Heart left ventricle (tissue), 16 donors: ENCODE results near the gene ANKRD40CL. TPM values are rescaled to one million over a fixed set of nuclear protein-coding genes. Genes with fewer than 3 reads are reported as not detected.

ENCODE experiments used
- ATAC-seq, 4 donors: fragments of 200-7000 bp; cut with Tn5 transposase; one replicate each; pipeline ENCODE4 v1.9.1; 2020 to 2022; ENCODE audit warnings: moderate library complexity in 4 of 4, mild to moderate bottlenecking in 3 of 4, moderate number of reproducible peaks in 1 of 4
- DNase-seq, 5 donors: peaks; one replicate each; pipeline ENCODE4 v3.0.0-alpha.2; 2020
- H3K27ac ChIP-seq, 12 donors: fragments of 200-600 bp; sonication (generic) in 4 of 12; one replicate each; pipeline versions ENCODE4 v1.5.0 to v1.8.0; 2016 to 2022; ENCODE audit warnings: mild to moderate bottlenecking in 2 of 12
- H3K27me3 ChIP-seq, 9 donors: fragments of 200-600 bp; sonication (generic) in 2 of 9; one replicate each; pipeline versions ENCODE4 v1.5.1 to v1.8.0; 2016 to 2022; ENCODE audit warnings: mild to moderate bottlenecking in 3 of 9
- H3K36me3 ChIP-seq, 9 donors: fragments of 200-600 bp; sonication (generic) in 2 of 9; one replicate each; pipeline versions ENCODE4 v1.5.0 to v1.8.0; 2018 to 2022; ENCODE audit warnings: mild to moderate bottlenecking in 2 of 9
- H3K4me1 ChIP-seq, 12 donors: fragments of 200-600 bp; sonication (generic) in 4 of 12; one replicate each; pipeline versions ENCODE4 v1.5.0 to v1.8.0; 2016 to 2022; ENCODE audit warnings: mild to moderate bottlenecking in 3 of 12
- H3K4me3 ChIP-seq, 12 donors: fragments of 200-600 bp; sonication (generic) in 4 of 12; one replicate each; pipeline versions ENCODE4 v1.5.0 to v1.8.0; 2017 to 2022; ENCODE audit warnings: mild to moderate bottlenecking in 9 of 12, moderate library complexity in 4 of 12
- H3K9me3 ChIP-seq, 12 donors: fragments of 200-600 bp; sonication (generic) in 4 of 12; one replicate each; pipeline versions ENCODE4 v1.5.0 to v1.8.0; 2016 to 2022; ENCODE audit warnings: mild to moderate bottlenecking in 1 of 12
- POLR2A ChIP-seq, 2 donors: fragments of 450-650 bp; IDR thresholded peaks; one replicate each; pipeline ENCODE4 v1.6.1; 2017; ENCODE audit warnings: antibody characterized with exemption in 2 of 2, mild to moderate bottlenecking in 2 of 2, moderate library complexity in 2 of 2
- WGBS, 4 donors: extraction: QIAGEN DNeasy Blood & Tissue Kit in 2 of 4; methylation state at CpG; one replicate each; pipeline versions ENCODE4 v1.1.5 to v1.1.7; 2013 to 2018; 5-methylcytosine and 5-hydroxymethylcytosine counted together
- intact Hi-C, 10 donors: fragments of 100-400 bp; cut with DNase I; formaldehyde crosslinking; loops; one replicate each; pipeline versions ENCODE4 v1.11.1 to v1.14.2; 2022
- microRNA-seq, 4 donors: library from miRNA; unstranded; fragments of <30 nt; microRNA quantifications; one replicate each; pipeline versions ENCODE4 to v1.2.0, GENCODE V29; 2017 to 2020
- polyA plus RNA-seq, 2 donors: library from polyadenylated mRNA; stranded (reverse); fragments of 200-250 nt; gene quantifications; one replicate each; pipeline ENCODE4 v1.2.3, GENCODE V29; 2013
- total RNA-seq, 9 donors: library from RNA; depleted of rRNA in 2 of 9; stranded (reverse); fragments of >200 nt in 2 of 9; fragmentation: NEBNext Ultra II Directional in 3 of 9; extraction: Animal tissue kit (Norgen Biotek cat#: 25700) in 3 of 9; gene quantifications; one replicate each; pipeline versions ENCODE4 v1.1.0 to v1.2.4, GENCODE V29; 2016 to 2023
- TF ChIP-seq, protein P1 (sequence below), 12 donors: fragments of 200-600 bp; sonication (generic) in 4 of 12; IDR thresholded peaks; one replicate each; pipeline versions ENCODE4 v1.5.0 to v1.8.0; 2018 to 2022; ENCODE audit warnings: antibody characterized with exemption in 12 of 12, mild to moderate bottlenecking in 5 of 12
- donor health status: ischemic (EF 13 %, LVEDD 7.1; RV severe dilation, severe dysfunction).
- donor health status: healthy with polysubstance abuse.
- donor health status: DM: no; HTN: yes; CAD: no.
- donor health status: DM: no; HTN: no; CAD: no.
- donor health status: ischemic (EF 25% LVEDD 6.9; RV normal size, moderate dysfunction).
- donor health status: ischemic (EF 25% LVEDD 5.7; RV mildly dilated, moderate dysfunction).
- donor health status: healthy.
- donor health status: DM: yes; HTN: yes; CAD: no.
- donor health status: ischemic (EF 35%, LVEDD 5.7; RV mildly dilated, moderate dysfunction).
- donor health status: nonischemic (EF 11% LVEDD 7.7; RV severe dilation, severe dysfunction).
- donor health status: DM: yes; HTN: yes; CAD: no.
- donor health status: PGD.
- donor health status: ischemic (EF 29% LVEDD 5.4; RV normal size, mild dysfunction).
- donor health status: nonischemic (EF 23%, LVEDD 6.1; RV moderate dilation, normal function).

Gene ANKRD40CL
- total and polyA plus RNA-seq, 11 donors: not detected

- 84 to 92% (median 86%) methylated on average over 3 of the region's 3 CpGs for WGBS, 4 donors
- Histone ChIP-seq H3K36me3 (no peaks in the 10 kb centered on the region), H3K9me3 (no peaks in the 10 kb centered on the region), H3K4me1 (peaks cover 0 to 15% (median 5%) of the 10 kb centered on the region in 12 donors), H3K27ac (no peak overlapping the region), H3K27me3 (no peaks in the 10 kb centered on the region), H3K4me3 (no peak overlapping the region)
- intact Hi-C loops: no loop called here
- no peak for ATAC-seq
- TF ChIP-seq, protein P1, sequence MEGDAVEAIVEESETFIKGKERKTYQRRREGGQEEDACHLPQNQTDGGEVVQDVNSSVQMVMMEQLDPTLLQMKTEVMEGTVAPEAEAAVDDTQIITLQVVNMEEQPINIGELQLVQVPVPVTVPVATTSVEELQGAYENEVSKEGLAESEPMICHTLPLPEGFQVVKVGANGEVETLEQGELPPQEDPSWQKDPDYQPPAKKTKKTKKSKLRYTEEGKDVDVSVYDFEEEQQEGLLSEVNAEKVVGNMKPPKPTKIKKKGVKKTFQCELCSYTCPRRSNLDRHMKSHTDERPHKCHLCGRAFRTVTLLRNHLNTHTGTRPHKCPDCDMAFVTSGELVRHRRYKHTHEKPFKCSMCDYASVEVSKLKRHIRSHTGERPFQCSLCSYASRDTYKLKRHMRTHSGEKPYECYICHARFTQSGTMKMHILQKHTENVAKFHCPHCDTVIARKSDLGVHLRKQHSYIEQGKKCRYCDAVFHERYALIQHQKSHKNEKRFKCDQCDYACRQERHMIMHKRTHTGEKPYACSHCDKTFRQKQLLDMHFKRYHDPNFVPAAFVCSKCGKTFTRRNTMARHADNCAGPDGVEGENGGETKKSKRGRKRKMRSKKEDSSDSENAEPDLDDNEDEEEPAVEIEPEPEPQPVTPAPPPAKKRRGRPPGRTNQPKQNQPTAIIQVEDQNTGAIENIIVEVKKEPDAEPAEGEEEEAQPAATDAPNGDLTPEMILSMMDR (IDR thresholded peaks at IDR 0.05): no peak
- TF ChIP-seq POLR2A (IDR thresholded peaks at IDR 0.05): no peak
- DNase-seq: no peak
Observed at GRCh38 chr17:50715471-50715870, 51.8 kb downstream of the ANKRD40CL start.

GRCh38 chr17:50712641-50713040 lies 54.7 kb downstream of the ANKRD40CL start:
- intact Hi-C loops: no loop called here
- ATAC-seq (no peak), DNase-seq (no peak)
- Histone ChIP-seq H3K4me1 (peaks cover 0 to 41% (median 17%) of the 10 kb centered on the region in 12 donors), H3K4me3 (no peak overlapping the region), H3K9me3 (no peaks in the 10 kb centered on the region), H3K36me3 (no peaks in the 10 kb centered on the region), H3K27me3 (no peaks in the 10 kb centered on the region), H3K27ac (no peak overlapping the region)
- WGBS, 4 donors: 77 to 80% (median 79%) methylated on average over 9 of the region's 9 CpGs
- TF ChIP-seq POLR2A (IDR thresholded peaks at IDR 0.05): no peak
- TF ChIP-seq, protein P1 (IDR thresholded peaks at IDR 0.05): no peak

Small RNA genes lying within 50 kb of the gene (microRNA-seq; reads per million reads assigned to microRNA genes)
- 0 reads per million in 4 donors for gene MIR8059

Other genes starting within 250 kb of the ANKRD40CL start
- gene EPN3, start 234.8 kb downstream of the ANKRD40CL start, total RNA-seq: 10 to 100 TPM in 6 of 9 donors, 1 to 10 TPM in 3; 8.9 to 29.5 (median 12.6) TPM
- gene EPN3, start 234.8 kb downstream of the ANKRD40CL start, polyA plus RNA-seq: 10 to 100 TPM in 1 of 2 donors, 1 to 10 TPM in 1; 9.0 to 22.1 TPM
- gene SPATA20, start 220.3 kb downstream of the ANKRD40CL start, total RNA-seq: 10 to 100 TPM; 21.6 to 83.0 (median 67.1) TPM
- gene SPATA20, start 220.3 kb downstream of the ANKRD40CL start, polyA plus RNA-seq: 10 to 100 TPM; 13.8 to 52.3 TPM
- gene CACNA1G, start 206.8 kb downstream of the ANKRD40CL start, total RNA-seq: under 1 TPM in 8 of 9 donors, not detected in 1; 0.02 to 0.48 (median 0.14) TPM
- gene CACNA1G, start 206.8 kb downstream of the ANKRD40CL start, polyA plus RNA-seq: under 1 TPM; 0.04 to 0.11 TPM
- 10 to 100 TPM in 1 of 9 donors, 1 to 10 TPM in 4, under 1 TPM in 3, not detected in 1; 0.20 to 21.6 (median 1.3) TPM for gene ABCC3, start 132.6 kb downstream of the ANKRD40CL start, total RNA-seq
- 1 to 10 TPM in 1 of 2 donors, under 1 TPM in 1; 0.50 to 1.4 TPM for gene ABCC3, start 132.6 kb downstream of the ANKRD40CL start, polyA plus RNA-seq
- 10 to 100 TPM; 38.8 to 55.4 (median 47.2) TPM for gene ANKRD40, start 59.6 kb downstream of the ANKRD40CL start, total RNA-seq
- 10 to 100 TPM; 22.2 to 48.2 TPM for gene ANKRD40, start 59.6 kb downstream of the ANKRD40CL start, polyA plus RNA-seq
- gene LUC7L3, start 47.9 kb downstream of the ANKRD40CL start, total RNA-seq: 10 to 100 TPM; 16.5 to 55.5 (median 52.1) TPM
- 10 to 100 TPM; 33.4 to 89.0 TPM for gene LUC7L3, start 47.9 kb downstream of the ANKRD40CL start, polyA plus RNA-seq
- gene WFIKKN2, start 68.1 kb upstream of the ANKRD40CL start, total RNA-seq: under 1 TPM in 7 of 9 donors, not detected in 2; 0.12 to 0.75 (median 0.29) TPM
- gene WFIKKN2, start 68.1 kb upstream of the ANKRD40CL start, polyA plus RNA-seq: under 1 TPM; 0.08 to 0.23 TPM
- 100 to 1,000 TPM in 4 of 9 donors, 10 to 100 TPM in 5; 38.3 to 136 (median 88.7) TPM for gene TOB1, start 98.8 kb upstream of the ANKRD40CL start, total RNA-seq
- 10 to 100 TPM; 22.2 to 34.2 TPM for gene TOB1, start 98.8 kb upstream of the ANKRD40CL start, polyA plus RNA-seq